K562 (cell line): Measurements from ENCODE around the gene LTO1.

Source experiments
- MAFK ChIP-seq: IDR thresholded peaks from 2 replicates; pipeline ENCODE4 v1.6.1; 2011; ENCODE audit warnings: low read length, improper control_type of control experiment
- RNF2 ChIP-seq: sonication (generic); IDR thresholded peaks from 2 replicates; pipeline ENCODE4 v1.6.1; 2016

GRCh38 chr11:69674886-69675714 is at the start of gene LTO1:
- TF ChIP-seq RNF2, result no peak
- TF ChIP-seq MAFK, result no peak
